H1 (cell line): ENCODE results near the gene WDR37. TPM values are rescaled to one million over a fixed set of nuclear protein-coding genes. Genes with fewer than 3 reads are reported as not detected.

ENCODE experiments used
- CTCF ChIA-PET: fragments of 300-600 bp; sonication (Branson Sonifier 250); formaldehyde crosslinking; loops from one replicate; lab custom pipeline; 2021; ENCODE audit not compliant: partially characterized antibody; lab: Charles Lee
- POLR2A ChIA-PET: fragments of 300-600 bp; sonication (Branson Sonifier 250); formaldehyde crosslinking; loops from one replicate; lab custom pipeline; 2021; ENCODE audit warnings: inconsistent platforms; ENCODE audit not compliant: partially characterized antibody; lab: Charles Lee
- DNase-seq, 2 experiments: peaks; one replicate each; pipeline versions ENCODE4 v3.0.0 to v3.0.0-alpha.2; 2010 to 2022; ENCODE audit warnings: low spot score in 2 of 2, low read depth in 1 of 2, mixed read lengths in 1 of 2
- FAIRE-seq: peaks from 2 replicates; lab custom pipeline; 2011; peaks lifted over from hg19 to GRCh38; lab: Jason Lieb, UNC
- H2AFZ ChIP-seq: 2 replicates; pipeline ENCODE4 v1.8.1; 2012; ENCODE audit warnings: low read length, inconsistent platforms
- H2AK5ac ChIP-seq: 2 replicates; pipeline ENCODE4 v1.6.1; 2013; ENCODE audit warnings: low read depth, low read length
- H2BK120ac ChIP-seq: replicated peaks from 2 replicates; pipeline ENCODE3; 2013; ENCODE audit warnings: low read depth, low read length, inconsistent platforms
- H2BK12ac ChIP-seq: 2 replicates; pipeline ENCODE4 v1.6.1; 2013; ENCODE audit warnings: low read depth, low read length
- H2BK15ac ChIP-seq: 2 replicates; pipeline ENCODE4 v1.6.1; 2013; ENCODE audit warnings: low read length
- H2BK20ac ChIP-seq: 2 replicates; pipeline ENCODE4 v1.6.1; 2013; ENCODE audit warnings: low read length
- H2BK5ac ChIP-seq: 2 replicates; pipeline ENCODE4 v1.6.1; 2013; ENCODE audit warnings: low read depth, low read length
- H3K14ac ChIP-seq: 2 replicates; pipeline ENCODE4 v1.6.1; 2013; ENCODE audit warnings: inconsistent platforms; ENCODE audit not compliant: insufficient read length
- H3K18ac ChIP-seq: 2 replicates; pipeline ENCODE4 v1.6.1; 2013; ENCODE audit warnings: low read length; ENCODE audit errors: extremely low read depth
- H3K23ac ChIP-seq: 2 replicates; pipeline ENCODE4 v1.6.1; 2013; ENCODE audit warnings: inconsistent platforms; ENCODE audit not compliant: insufficient read length
- H3K23me2 ChIP-seq: 2 replicates; pipeline ENCODE4 v1.6.1; 2013; ENCODE audit warnings: low read depth, low read length
- H3K27ac ChIP-seq: 2 replicates; pipeline ENCODE4 v1.6.1; 2011; ENCODE audit warnings: low read depth, low read length, inconsistent platforms
- H3K27me3 ChIP-seq, 4 experiments: replicated peaks in 1 of 4; 1 replicate in 1 of 4; 2 replicates in 3 of 4; pipeline versions ENCODE4 v1.6.1 to v1.8.1; 2011 to 2013; ENCODE audit warnings: low read length in 3 of 4, mild to moderate bottlenecking in 3 of 4, inconsistent platforms in 2 of 4, mixed read lengths in 2 of 4, moderate library complexity in 1 of 4; ENCODE audit not compliant: control insufficient read depth in 3 of 4, insufficient read depth in 3 of 4; ENCODE audit errors: extremely low read depth in 1 of 4
- H3K36me3 ChIP-seq, 4 experiments: 2 replicates each; pipeline versions ENCODE4 v1.6.1 to v1.8.1; 2011 to 2013; ENCODE audit warnings: mild to moderate bottlenecking in 4 of 4, low read length in 3 of 4, moderate library complexity in 2 of 4, control low read depth in 1 of 4, inconsistent platforms in 1 of 4; ENCODE audit not compliant: insufficient read depth in 4 of 4, control insufficient read depth in 2 of 4
- H3K4ac ChIP-seq: replicated peaks from 2 replicates; pipeline ENCODE3; 2013; ENCODE audit warnings: low read length, low read depth, mixed read lengths, inconsistent platforms; ENCODE audit not compliant: insufficient read length
- H3K4me1 ChIP-seq, 4 experiments: replicated peaks in 1 of 4; 1 replicate in 1 of 4; 2 replicates in 3 of 4; pipeline versions ENCODE4 v1.6.1 to v1.8.1; 2011 to 2013; ENCODE audit warnings: low read length in 3 of 4, inconsistent platforms in 2 of 4, mixed read lengths in 1 of 4; ENCODE audit not compliant: insufficient read depth in 4 of 4, control insufficient read depth in 3 of 4
- H3K4me2 ChIP-seq, 2 experiments: 2 replicates each; pipeline versions ENCODE4 v1.6.1 to v1.8.1; 2011 to 2013; ENCODE audit warnings: low read depth in 2 of 2, low read length in 2 of 2, control low read depth in 1 of 2, inconsistent platforms in 1 of 2, mild to moderate bottlenecking in 1 of 2; ENCODE audit not compliant: insufficient read depth in 1 of 2
- H3K4me3 ChIP-seq, 4 experiments: fragments of 200-600, 300-600 bp in 1 of 4; sonication (generic), shearing (Covaris generic), sonication (Bioruptor Twin) in 1 of 4; 2 replicates each; pipeline versions ENCODE4 v1.5.1 to v1.8.1; 2011 to 2016; ENCODE audit warnings: low read length in 4 of 4, low read depth in 3 of 4, control low read depth in 2 of 4, inconsistent platforms in 2 of 4, mild to moderate bottlenecking in 2 of 4, mixed read lengths in 1 of 4, moderate library complexity in 1 of 4; ENCODE audit not compliant: insufficient read depth in 2 of 4; ENCODE audit errors: extremely low read depth in 1 of 4
- H3K56ac ChIP-seq: replicated peaks from 2 replicates; pipeline ENCODE3; 2013; ENCODE audit warnings: low read depth, mild to moderate bottlenecking, mixed read lengths, low read length, inconsistent platforms; ENCODE audit not compliant: insufficient read length
- H3K79me1 ChIP-seq: 2 replicates; pipeline ENCODE4 v1.6.1; 2013; ENCODE audit warnings: low read depth, low read length, control low read depth
- H3K79me2 ChIP-seq, 2 experiments: 2 replicates each; pipeline versions ENCODE4 v1.6.1 to v1.8.1; 2012 to 2013; ENCODE audit warnings: low read length in 2 of 2, mild to moderate bottlenecking in 2 of 2, inconsistent platforms in 1 of 2; ENCODE audit not compliant: insufficient read depth in 2 of 2, control insufficient read depth in 1 of 2
- H3K9ac ChIP-seq, 4 experiments: replicated peaks in 1 of 4; 1 replicate in 1 of 4; 2 replicates in 3 of 4; pipeline versions ENCODE4 v1.6.1 to v1.8.1; 2011 to 2013; ENCODE audit warnings: low read depth in 3 of 4, low read length in 3 of 4, control low read depth in 2 of 4, mild to moderate bottlenecking in 2 of 4, moderate library complexity in 2 of 4, inconsistent platforms in 1 of 4; ENCODE audit errors: extremely low read depth in 1 of 4
- H3K9me3 ChIP-seq, 2 experiments: 2 replicates each; pipeline versions ENCODE4 v1.6.1 to v1.8.1; 2012 to 2013; ENCODE audit warnings: mild to moderate bottlenecking in 2 of 2, moderate library complexity in 2 of 2, control low read depth in 1 of 2, inconsistent platforms in 1 of 2, low read depth in 1 of 2, low read length in 1 of 2, mixed read lengths in 1 of 2; ENCODE audit not compliant: insufficient read depth in 2 of 2
- H4K20me1 ChIP-seq, 2 experiments: replicated peaks in 1 of 2; 2 replicates each; pipeline versions ENCODE3 to v1.8.1; 2011 to 2013; ENCODE audit warnings: inconsistent platforms in 2 of 2, low read length in 2 of 2, mild to moderate bottlenecking in 1 of 2; ENCODE audit not compliant: insufficient read depth in 2 of 2, control insufficient read depth in 1 of 2
- H4K5ac ChIP-seq: 2 replicates; pipeline ENCODE4 v1.6.1; 2013; ENCODE audit warnings: low read length, low read depth, mixed read lengths, inconsistent platforms; ENCODE audit not compliant: insufficient read length
- H4K8ac ChIP-seq: 2 replicates; pipeline ENCODE4 v1.8.0; 2013; ENCODE audit warnings: mild to moderate bottlenecking, moderate library complexity, low read length, inconsistent platforms; ENCODE audit not compliant: insufficient read depth; ENCODE audit errors: extremely low read depth
- H4K91ac ChIP-seq: replicated peaks from 2 replicates; pipeline ENCODE3; 2013; ENCODE audit warnings: low read length, mixed read lengths, inconsistent platforms; ENCODE audit not compliant: insufficient read length
- BACH1 ChIP-seq: IDR thresholded peaks from 2 replicates; pipeline ENCODE4 v1.6.1; 2012; ENCODE audit warnings: low read length, improper control_type of control experiment
- CREB1 ChIP-seq: IDR thresholded peaks from 2 replicates; pipeline ENCODE4 v1.6.1; 2012; ENCODE audit warnings: inconsistent platforms
- EGR1 ChIP-seq: IDR thresholded peaks from 2 replicates; pipeline ENCODE4 v1.6.1; 2011; ENCODE audit warnings: low read depth, low read length, borderline replicate concordance
- FOSL1 ChIP-seq: IDR thresholded peaks from 2 replicates; pipeline ENCODE4 v1.6.1; 2011; ENCODE audit warnings: mild to moderate bottlenecking, low read depth, low read length, moderate library complexity; ENCODE audit not compliant: insufficient read depth
- KDM1A ChIP-seq: fragments of 200-600, 300-600 bp; sonication (generic); IDR thresholded peaks from 2 replicates; pipeline ENCODE4 v1.7.1; 2016; ENCODE audit warnings: mild to moderate bottlenecking, low read length, borderline replicate concordance
- MAFK ChIP-seq: IDR thresholded peaks from 2 replicates; pipeline ENCODE4 v1.6.1; 2012; ENCODE audit warnings: low read depth, mild to moderate bottlenecking, improper control_type of control experiment, low read length
- NRF1 ChIP-seq: IDR thresholded peaks from 2 replicates; pipeline ENCODE4 v1.6.1; 2011; ENCODE audit warnings: mild to moderate bottlenecking, low read depth, low read length, improper control_type of control experiment
- SP2 ChIP-seq: IDR thresholded peaks from 2 replicates; pipeline ENCODE4 v1.6.1; 2012; ENCODE audit warnings: mild to moderate bottlenecking, low read length, inconsistent platforms
- TBP ChIP-seq: IDR thresholded peaks from 2 replicates; pipeline ENCODE4 v1.6.1; 2011; ENCODE audit warnings: low read depth, low read length, improper control_type of control experiment
- TCF12 ChIP-seq: IDR thresholded peaks from 2 replicates; pipeline ENCODE4 v1.6.1; 2011; ENCODE audit warnings: low read depth, mild to moderate bottlenecking, low read length
- WGBS, 2 experiments: shearing (Covaris generic) in 1 of 2; methylation state at CpG; one replicate each; pipeline versions ENCODE4 v1.1.6 to v1.1.7; 2013 to 2015; ENCODE audit warnings: low lambda C conversion rate in 2 of 2, mixed read lengths in 2 of 2, inconsistent platforms in 1 of 2, low coverage in 1 of 2, missing lambda C conversion rate in 1 of 2; ENCODE audit not compliant: insufficient replicate concordance in 2 of 2, insufficient coverage in 1 of 2, insufficient read length in 1 of 2; ENCODE audit errors: extremely low coverage in 1 of 2, missing lambda C conversion rate in 1 of 2; 5-methylcytosine and 5-hydroxymethylcytosine counted together
- polyA plus RNA-seq, 7 experiments: library from polyadenylated mRNA; depleted of rRNA in 3 of 7; stranded (reverse) in 5 of 7; unstranded in 2 of 7; fragments of >200 nt in 5 of 7; fragments of 200-250 nt in 2 of 7; gene quantifications; 1 replicate in 5 of 7; 2 replicates in 1 of 7; 4 replicates in 1 of 7; pipeline versions ENCODE4 v1.2.1 to v1.2.3, GENCODE V29; 2011 to 2013; ENCODE audit warnings: missing spikeins in 2 of 7, mixed read lengths in 2 of 7
- total RNA-seq: library from RNA; stranded (reverse); fragmentation: NEBNext Ultra II Directional; extraction: Animal tissue kit (Norgen Biotek cat#: 25700); gene quantifications from 2 replicates; pipeline ENCODE4 v1.2.1, GENCODE V29; 2021
- TF ChIP-seq, protein P1 (sequence below): IDR thresholded peaks from 2 replicates; pipeline ENCODE4 v1.6.1; 2012; ENCODE audit warnings: inconsistent platforms

WDR37 gene
- total and polyA plus RNA-seq, 2 of the 8 experiments (the other 6 are each of a cell fraction or from before 2014, with no cell fraction given): 9.6 to 12.0 TPM

- Histone ChIP-seq H3K23ac (no peak overlapping the region), H4K20me1 (peaks cover 2 to 3% of the 10 kb centered on the region in 2 experiments), H4K8ac (no peak overlapping the region), H3K23me2 (no peaks in the 10 kb centered on the region), H2BK12ac (no peak overlapping the region), H3K79me1 (peaks cover 5% of the 10 kb centered on the region; the same call in 1 of the 2 replicates), H3K18ac (no peak overlapping the region), H3K9ac (no peak overlapping the region), H3K27ac (no peak overlapping the region), H3K14ac (no peak overlapping the region), H2BK5ac (no peak overlapping the region), H2BK20ac (no peak overlapping the region), H4K5ac (no peak overlapping the region), H3K4me2 (no peak overlapping the region), H2BK15ac (no peak overlapping the region), H3K36me3 (peaks cover 0 to 5% (median 3%) of the 10 kb centered on the region in 4 experiments; a peak in 4 of 8 replicates), H3K56ac (no peak overlapping the region), H3K9me3 (no peaks in the 10 kb centered on the region), H3K4me3 (no peak overlapping the region), H3K4me1 (peaks cover 6 to 10% (median 8%) of the 10 kb centered on the region in 4 experiments), H3K79me2 (no peaks in the 10 kb centered on the region), H2AFZ (no peak overlapping the region), H4K91ac (no peak overlapping the region), H3K4ac (no peak overlapping the region), H2AK5ac (no peak overlapping the region), H3K27me3 (no peaks in the 10 kb centered on the region), H2BK120ac (no peak overlapping the region)
- 80% methylated on average over 11 of the region's 12 CpGs; no CpG with 5 or more reads in 1 of the 2 experiments for WGBS, 2 experiments
- POLR2A ChIA-PET: no interaction called here
- TF ChIP-seq TBP (no peak), BACH1 (no peak), EGR1 (no peak), KDM1A (no peak), MAFK (no peak), CREB1 (no peak), NRF1 (no peak), SP2 (no peak), TCF12 (no peak), FOSL1 (no peak)
- TF ChIP-seq, protein P1, sequence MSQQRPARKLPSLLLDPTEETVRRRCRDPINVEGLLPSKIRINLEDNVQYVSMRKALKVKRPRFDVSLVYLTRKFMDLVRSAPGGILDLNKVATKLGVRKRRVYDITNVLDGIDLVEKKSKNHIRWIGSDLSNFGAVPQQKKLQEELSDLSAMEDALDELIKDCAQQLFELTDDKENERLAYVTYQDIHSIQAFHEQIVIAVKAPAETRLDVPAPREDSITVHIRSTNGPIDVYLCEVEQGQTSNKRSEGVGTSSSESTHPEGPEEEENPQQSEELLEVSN: no peak
- FAIRE-seq: no peak
- CTCF ChIA-PET: interaction anchor here (1.5 kb wide), 1 partner anchor 11 kb away, joined by 3 read pairs; no protein-coding TSS in a partner anchor
- DNase-seq: no peak
These were observed 58.8 kb downstream of the WDR37 start for GRCh38 chr10:1114719-1115606.
